GM12878 (cell line): ENCODE measurements around the gene ACRV1. TPM values are rescaled to one million over a fixed set of nuclear protein-coding genes. Genes with fewer than 3 reads are reported as not detected.
A peak's percentile ranks its signal among the peaks of the same experiment; 100 is the strongest.

Source experiments
- ATAC-seq: fragments of 200-7000 bp; cut with Tn5 transposase; 3 replicates; pipeline ENCODE4 v1.9.1; 2020; ENCODE audit warnings: mild to moderate bottlenecking, moderate library complexity
- BruUV-seq: library from RNA; stranded (reverse); fragments of 400-500 nt; replicated peaks from 2 replicates; lab custom pipeline; 2021; lab: Mats Ljungman, UMichigan
- CTCF ChIA-PET: fragments of 300-600 bp; sonication (Branson Sonifier 250); formaldehyde crosslinking; extraction: SDS; loops from one replicate; lab custom pipeline; 2021; ENCODE audit warnings: inconsistent platforms; lab: Yijun Ruan, JAX
- POLR2A ChIA-PET: fragments of 350-600 bp; formaldehyde crosslinking; extraction: SDS; loops from one replicate; lab custom pipeline; 2021; ENCODE audit warnings: inconsistent platforms; lab: Charles Lee
- RAD21 ChIA-PET: fragments of 300-600 bp; sonication (Branson Sonifier 250); formaldehyde crosslinking; loops from one replicate; lab custom pipeline; 2023; ENCODE audit warnings: antibody characterized with exemption; ENCODE audit not compliant: unreplicated experiment; lab: Charles Lee
- SMC1A ChIA-PET: fragments of 300-600 bp; sonication (Branson Sonifier 250); formaldehyde crosslinking; loops from one replicate; lab custom pipeline; 2023; ENCODE audit not compliant: unreplicated experiment, uncharacterized antibody; lab: Charles Lee
- DNase-seq: peaks from one replicate; pipeline ENCODE4 v3.0.0-alpha.2; 2011; ENCODE audit warnings: low read depth, low spot score
- FAIRE-seq: peaks from 3 replicates; lab custom pipeline; 2011; peaks lifted over from hg19 to GRCh38; lab: Jason Lieb, UNC
- H2AFZ ChIP-seq: 2 replicates; pipeline ENCODE4 v1.6.0; 2011; ENCODE audit warnings: low read depth, low read length, control low read depth; ENCODE audit not compliant: control insufficient read depth
- H3K27ac ChIP-seq: 2 replicates; pipeline ENCODE4 v1.5.1; 2011; ENCODE audit warnings: control low read depth; ENCODE audit not compliant: control insufficient read depth, insufficient read depth
- H3K27me3 ChIP-seq, 2 experiments: replicated peaks in 1 of 2; 2 replicates each; pipeline versions ENCODE4 v1.6.0 to v1.6.1; 2011; ENCODE audit warnings: low read length in 1 of 2; ENCODE audit not compliant: control insufficient read depth in 2 of 2, insufficient read depth in 2 of 2
- H3K36me3 ChIP-seq, 2 experiments: 2 replicates each; pipeline ENCODE4 v1.5.1; 2011; ENCODE audit warnings: low read length in 1 of 2; ENCODE audit not compliant: control insufficient read depth in 2 of 2, insufficient read depth in 2 of 2
- H3K4me1 ChIP-seq: 2 replicates; pipeline ENCODE4 v1.6.1; 2011; ENCODE audit warnings: mild to moderate bottlenecking, low read length, moderate library complexity, mixed read lengths; ENCODE audit not compliant: control insufficient read depth, insufficient read depth
- H3K4me2 ChIP-seq: 2 replicates; pipeline ENCODE4 v1.6.0; 2011; ENCODE audit warnings: control low read depth; ENCODE audit not compliant: control insufficient read depth, insufficient read depth
- H3K4me3 ChIP-seq: fragments of 200-600 bp; sonication (generic); 2 replicates; pipeline ENCODE4 v1.5.1; 2016
- H3K79me2 ChIP-seq: 2 replicates; pipeline ENCODE4 v1.6.0; 2011; ENCODE audit warnings: low read length; ENCODE audit not compliant: control insufficient read depth, insufficient read depth
- H3K9ac ChIP-seq: 2 replicates; pipeline ENCODE4 v1.8.0; 2011; ENCODE audit warnings: low read length, control low read depth, mixed read lengths; ENCODE audit not compliant: control insufficient read depth, insufficient read depth
- H3K9me3 ChIP-seq: replicated peaks from 3 replicates; pipeline ENCODE4 v1.5.1; 2011; ENCODE audit warnings: mild to moderate bottlenecking, low read length; ENCODE audit not compliant: control insufficient read depth, insufficient read depth
- H4K20me1 ChIP-seq: 2 replicates; pipeline ENCODE4 v1.6.0; 2011; ENCODE audit not compliant: control insufficient read depth, insufficient read depth
- ELK1 ChIP-seq: IDR thresholded peaks from 2 replicates; pipeline ENCODE4 v1.6.1; 2012; ENCODE audit warnings: low read depth, low read length, improper control_type of control experiment
- HDAC6 ChIP-seq: fragments of 200-600 bp; sonication (generic); IDR thresholded peaks from one replicate; pipeline ENCODE4 v1.8.0; 2017; ENCODE audit warnings: antibody characterized with exemption; ENCODE audit not compliant: unreplicated experiment
- IRF3 ChIP-seq: fragments of 450-650 bp; IDR thresholded peaks from 2 replicates; pipeline ENCODE4 v1.6.1; 2014; ENCODE audit warnings: mild to moderate bottlenecking
- KLF5 ChIP-seq: fragments of 450-650 bp; IDR thresholded peaks from 2 replicates; pipeline ENCODE4 v1.6.1; 2014; ENCODE audit warnings: mild to moderate bottlenecking; ENCODE audit not compliant: partially characterized antibody
- MEF2A ChIP-seq: IDR thresholded peaks from 2 replicates; pipeline ENCODE4 v1.6.1; 2011; ENCODE audit warnings: low read depth, mild to moderate bottlenecking, low read length, moderate library complexity; ENCODE audit not compliant: insufficient read depth
- PBX3 ChIP-seq: IDR thresholded peaks from 2 replicates; pipeline ENCODE4 v1.6.1; 2011; ENCODE audit warnings: mild to moderate bottlenecking, low read depth, low read length, moderate library complexity; ENCODE audit not compliant: insufficient replicate concordance
- RELA ChIP-seq: fragments of 450-650 bp; IDR thresholded peaks from 2 replicates; pipeline ENCODE4 v1.8.0; 2014; ENCODE audit warnings: borderline replicate concordance; ENCODE audit not compliant: partially characterized antibody
- RFX5 ChIP-seq: IDR thresholded peaks from 2 replicates; pipeline ENCODE4 v1.6.1; 2011; ENCODE audit warnings: low read depth, low read length, improper control_type of control experiment
- TCF12 ChIP-seq: IDR thresholded peaks from 2 replicates; pipeline ENCODE4 v1.6.1; 2011; ENCODE audit warnings: low read depth, mild to moderate bottlenecking, low read length
- ZBTB4 ChIP-seq: fragments of 450-650 bp; formaldehyde crosslinking; IDR thresholded peaks from 2 replicates; pipeline ENCODE4 v1.4.0; 2022; ENCODE audit warnings: mild to moderate bottlenecking, moderate library complexity
- WGBS: methylation state at CpG from one replicate; pipeline ENCODE4 v1.1.6; 2016; ENCODE audit warnings: low lambda C conversion rate; ENCODE audit not compliant: insufficient replicate concordance, insufficient coverage; ENCODE audit errors: missing lambda C conversion rate; 5-methylcytosine and 5-hydroxymethylcytosine counted together
- in situ Hi-C: fragments of 300-500 bp; cut with MboI; formaldehyde crosslinking; loops from 9 replicates; pipeline ENCODE4 v1.14.3; 2018; ENCODE audit warnings: mixed read lengths
- intact Hi-C: fragments of 100-400 bp; cut with micrococcal nuclease; formaldehyde crosslinking; loops from one replicate; pipeline ENCODE4 v1.14.2; 2022; ENCODE audit not compliant: unreplicated experiment
- polyA plus RNA-seq, 11 experiments: library from polyadenylated mRNA; depleted of rRNA in 4 of 11; unstranded in 6 of 11; stranded (reverse) in 5 of 11; fragments of >200 nt; fragmentation: Nextera tagmentation in 4 of 11; fragmentation: Illumina TruSeq in 1 of 11; extraction: Ambion mirVana in 4 of 11; extraction: Trizol in 1 of 11; gene quantifications; 1 replicate in 1 of 11; 2 replicates in 10 of 11; pipeline versions ENCODE4 v1.2.1 to v1.2.3, GENCODE V29; 2011 to 2016; ENCODE audit warnings: inconsistent platforms in 2 of 11, missing spikeins in 2 of 11, low read depth in 1 of 11
- total RNA-seq, 4 experiments: library from RNA; depleted of rRNA in 3 of 4; stranded (reverse); fragments of >200 nt in 3 of 4; fragmentation: Illumina TruSeq in 1 of 4; extraction: Trizol in 1 of 4; gene quantifications; 2 replicates each; pipeline versions ENCODE4 v1.2.1 to v1.2.3, GENCODE V29; 2013 to 2021

ACRV1 gene
- total and polyA plus RNA-seq, 10 of the 15 experiments (the other 5 are each of a cell fraction or from before 2014, with no cell fraction given): 0.09 to 0.82 (median 0.23) TPM; not detected in 2

GRCh38 chr11:125625630-125626287, 54.9 kb downstream of the ACRV1 start (continued):
- TF ChIP-seq ELK1: peak; percentile 72; the same call in 1 of the 2 replicates
- TF ChIP-seq RFX5: no peak

GRCh38 chr11:125625225-125625629, 55.4 kb downstream of the ACRV1 start:
- H3K4me3 ChIP-seq: peak overlapping the region; percentile 81
- H3K4me1 ChIP-seq: peaks cover 7% of the 10 kb centered on the region; the same call in 1 of the 2 replicates
- intact Hi-C loops (loop anchor here (1.0 to 2.0 kb wide), 2 partner anchors 32 to 56 kb away; partner anchors contain the start of genes EI24 and STT3A), in situ Hi-C loops (no loop called here)
- no peaks in the 10 kb centered on the region for H3K9me3 ChIP-seq
- FAIRE-seq (no peak), ATAC-seq (no peak), DNase-seq (no peak)
- H3K36me3 ChIP-seq: peaks cover 3 to 10% of the 10 kb centered on the region in 2 experiments
- H3K27ac ChIP-seq: peak overlapping the region; percentile 97
- H3K27me3 ChIP-seq: no peaks in the 10 kb centered on the region
- H3K4me2 ChIP-seq: peak overlapping the region; percentile 97
- H3K9ac ChIP-seq: peak overlapping the region; percentile 97
- under 1% methylated on average over 20 of the region's 20 CpGs for WGBS
- SMC1A ChIA-PET: interaction anchor here (0.6 to 2.4 kb wide), 8 partner anchors 31 to 569 kb away, joined by 3 to 10 read pairs (median 4); partner anchors contain the start of gene STT3A
- TSS peak; percentile 97 for BruUV-seq
- peak overlapping the region; percentile 95 for H2AFZ ChIP-seq
- RAD21 ChIA-PET: interaction anchor here (0.8 to 1.9 kb wide), 7 partner anchors 8 to 265 kb away, joined by 3 to 5 read pairs (median 3); partner anchors contain the start of genes HYLS1 and STT3A
- no peaks in the 10 kb centered on the region for H4K20me1 ChIP-seq
- peaks cover 30% of the 10 kb centered on the region for H3K79me2 ChIP-seq
- CTCF ChIA-PET: interaction anchor here (1.1 to 1.4 kb wide), 3 partner anchors 32 to 263 kb away, joined by 3 to 4 read pairs (median 4); partner anchors contain the start of gene HYLS1
- POLR2A ChIA-PET: interaction anchor here (0.7 to 2.4 kb wide), 8 partner anchors 8 to 263 kb away, joined by 3 to 18 read pairs (median 4); partner anchors contain the start of genes HYLS1 and STT3A
- no peak for TF ChIP-seq TCF12
- no peak for TF ChIP-seq RELA
- TF ChIP-seq IRF3: no peak
- TF ChIP-seq HDAC6: no peak
- no peak for TF ChIP-seq MEF2A
- no peak for TF ChIP-seq PBX3
- no peak for TF ChIP-seq KLF5
- TF ChIP-seq ZBTB4: no peak
